Esophagus squamous epithelium (tissue), 4 donors: ENCODE measurements around the gene GALNT10.

Experiments
- CTCF ChIP-seq, 6 experiments: fragments of 450-650 bp in 4 of 6; fragments of 200-600 bp in 2 of 6; sonication (generic) in 2 of 6; IDR thresholded peaks; one replicate each; pipeline ENCODE4 v1.5.1; 2016 to 2019; ENCODE audit warnings: antibody characterized with exemption in 6 of 6, mild to moderate bottlenecking in 4 of 6, moderate library complexity in 4 of 6
- POLR2A ChIP-seq, 4 donors: fragments of 450-650 bp; IDR thresholded peaks; one replicate each; pipeline ENCODE4 v1.6.1; 2017; ENCODE audit warnings: antibody characterized with exemption in 4 of 4, mild to moderate bottlenecking in 4 of 4, moderate library complexity in 3 of 4

DNA sequence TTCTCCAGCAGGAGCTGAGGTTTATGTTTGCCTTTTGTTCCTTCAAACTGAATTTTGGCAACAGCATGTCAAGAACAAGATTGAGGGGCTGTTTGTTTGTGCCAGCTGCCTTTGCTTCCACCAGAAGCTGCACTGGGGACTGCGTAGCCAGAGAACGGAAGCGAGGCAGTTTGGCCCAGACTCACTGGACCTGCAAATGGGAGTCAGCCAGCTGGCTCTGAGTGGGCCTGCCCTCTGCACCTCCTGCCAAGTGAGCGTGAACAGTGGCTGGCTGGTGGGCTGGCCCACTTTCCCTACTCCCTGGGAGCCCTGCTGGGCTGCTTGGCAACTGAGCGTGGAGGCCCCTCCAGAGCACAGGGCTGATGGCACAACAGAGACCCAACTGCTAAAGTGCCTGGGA, 111.6 kb downstream of the GALNT10 start:
- no peak for TF ChIP-seq CTCF (IDR thresholded peaks at IDR 0.05)
- TF ChIP-seq POLR2A (IDR thresholded peaks at IDR 0.05) = no peak
